Ishikawa (cell line): Measurements from ENCODE around the gene LPIN2.

ENCODE experiments used
- CEBPB ChIP-seq: IDR thresholded peaks from 2 replicates; pipeline ENCODE4 v1.6.1; 2012
- CREB1 ChIP-seq: IDR thresholded peaks from 2 replicates; pipeline ENCODE4 v1.6.1; 2012; ENCODE audit warnings: low read depth
- EGR1 ChIP-seq: IDR thresholded peaks from 2 replicates; pipeline ENCODE4 v1.6.1; 2012
- EP300 ChIP-seq: IDR thresholded peaks from 2 replicates; pipeline ENCODE4 v1.6.1; 2012; ENCODE audit warnings: borderline replicate concordance
- FOXM1 ChIP-seq: IDR thresholded peaks from 2 replicates; pipeline ENCODE4 v1.6.1; 2012; ENCODE audit warnings: low read depth, borderline replicate concordance
- NFIC ChIP-seq: IDR thresholded peaks from 2 replicates; pipeline ENCODE4 v1.6.1; 2012
- RAD21 ChIP-seq: IDR thresholded peaks from 2 replicates; pipeline ENCODE4 v1.6.1; 2012; ENCODE audit warnings: low read depth
- TAF1 ChIP-seq: IDR thresholded peaks from 2 replicates; pipeline ENCODE4 v1.6.1; 2012; ENCODE audit warnings: low read depth, mild to moderate bottlenecking
- TCF12 ChIP-seq: IDR thresholded peaks from 2 replicates; pipeline ENCODE4 v1.6.1; 2012; ENCODE audit warnings: low read depth
- TEAD4 ChIP-seq: IDR thresholded peaks from 2 replicates; pipeline ENCODE4 v1.6.1; 2012
- YY1 ChIP-seq: IDR thresholded peaks from 2 replicates; pipeline ENCODE4 v1.6.1; 2012; ENCODE audit warnings: low read depth
- ZBTB7A ChIP-seq: IDR thresholded peaks from 2 replicates; pipeline ENCODE4 v1.6.1; 2012; ENCODE audit warnings: low read depth
- TF ChIP-seq, protein P1 (sequence below): IDR thresholded peaks from 2 replicates; pipeline ENCODE4 v1.6.1; 2012
- TF ChIP-seq, protein P2 (sequence below): IDR thresholded peaks from 2 replicates; pipeline ENCODE4 v1.6.1; 2012
- TF ChIP-seq, protein P3 (sequence below): IDR thresholded peaks from 2 replicates; pipeline ENCODE4 v1.6.1; 2012; ENCODE audit warnings: low read depth, mild to moderate bottlenecking

Gene LPIN2

DNA sequence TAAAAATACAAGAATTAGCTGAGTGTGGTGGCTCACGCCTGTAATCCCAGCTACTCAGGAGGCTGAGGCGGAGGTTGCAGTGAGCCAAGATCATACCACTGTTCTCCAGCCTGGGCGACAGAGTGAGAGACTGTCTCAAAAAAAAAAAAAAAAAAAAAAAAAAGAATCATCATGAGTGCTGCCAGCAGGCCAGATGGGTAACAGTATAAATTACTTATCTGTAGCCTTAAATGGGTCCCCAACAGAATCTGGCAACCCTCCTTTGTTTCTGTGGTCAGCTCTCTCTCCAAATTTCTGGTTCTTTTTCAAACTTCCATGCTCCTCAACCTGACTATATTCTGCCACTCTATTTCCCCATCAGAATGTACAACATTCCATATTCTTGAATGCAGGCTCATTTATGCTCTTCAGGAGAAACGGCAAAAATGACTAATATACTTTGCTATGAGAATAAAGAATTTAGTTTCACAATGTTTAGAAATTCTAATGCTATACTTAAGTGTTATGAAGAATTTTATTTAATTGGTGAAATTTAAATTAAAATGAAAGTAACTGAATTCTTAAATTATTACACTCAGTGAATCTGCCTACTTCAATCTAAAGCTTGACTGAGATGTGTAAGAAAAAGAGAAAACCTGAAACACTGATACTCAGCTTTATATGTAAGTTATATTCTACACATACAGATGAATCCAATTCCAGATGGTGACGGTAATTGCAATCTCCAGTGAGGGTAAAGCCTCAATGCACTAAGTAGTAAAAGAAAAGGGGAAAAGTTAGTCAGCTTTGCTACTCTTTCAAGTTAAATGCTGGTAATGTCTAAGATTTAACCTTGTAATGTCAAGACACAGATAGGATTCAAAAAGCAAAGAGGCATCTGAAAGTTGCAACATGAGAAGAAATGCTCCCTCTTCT, 24.8 kb downstream of the LPIN2 start:
- TF ChIP-seq CEBPB: no peak
- TF ChIP-seq EGR1: no peak
- TF ChIP-seq ZBTB7A: no peak
- TF ChIP-seq EP300: no peak

DNA sequence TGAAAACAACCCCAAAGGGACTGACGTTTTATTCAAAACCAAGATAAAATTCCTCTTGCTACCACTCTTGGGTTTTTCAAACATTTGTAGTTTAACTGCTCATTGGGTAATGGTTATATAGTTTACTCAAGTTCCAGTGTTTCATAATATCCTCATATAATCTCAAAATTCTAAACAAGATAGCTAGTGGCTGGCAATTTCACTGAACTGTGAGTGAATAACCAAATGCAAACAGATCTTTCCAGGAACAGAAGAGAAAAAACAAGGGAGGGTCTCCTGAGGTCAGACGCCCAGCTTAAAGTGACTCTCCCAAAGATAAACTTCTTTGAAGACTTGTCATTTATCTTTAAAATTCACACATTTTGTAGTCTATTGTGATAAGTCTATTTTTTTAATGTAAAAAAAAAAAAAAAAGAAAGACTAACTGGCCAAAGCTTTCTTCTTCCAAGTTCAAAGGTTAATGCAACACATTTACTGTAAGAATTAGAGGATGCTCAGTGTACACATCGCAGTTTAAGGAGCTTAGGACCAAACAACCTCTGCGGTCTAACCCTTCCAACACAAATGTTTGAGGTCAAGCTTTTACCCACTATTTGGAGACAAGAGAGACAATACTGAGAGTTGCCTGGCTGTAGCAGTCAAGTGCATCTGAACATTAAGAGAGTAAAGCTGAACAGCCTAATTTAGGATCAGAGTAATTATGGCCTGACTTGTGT, 26.6 kb downstream of the LPIN2 start:
- no peak for TF ChIP-seq RAD21
- no peak for TF ChIP-seq CEBPB
- no peak for TF ChIP-seq CREB1
- TF ChIP-seq ZBTB7A: no peak
- TF ChIP-seq, protein P1, sequence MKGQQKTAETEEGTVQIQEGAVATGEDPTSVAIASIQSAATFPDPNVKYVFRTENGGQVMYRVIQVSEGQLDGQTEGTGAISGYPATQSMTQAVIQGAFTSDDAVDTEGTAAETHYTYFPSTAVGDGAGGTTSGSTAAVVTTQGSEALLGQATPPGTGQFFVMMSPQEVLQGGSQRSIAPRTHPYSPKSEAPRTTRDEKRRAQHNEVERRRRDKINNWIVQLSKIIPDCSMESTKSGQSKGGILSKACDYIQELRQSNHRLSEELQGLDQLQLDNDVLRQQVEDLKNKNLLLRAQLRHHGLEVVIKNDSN: no peak
- TF ChIP-seq, protein P2, sequence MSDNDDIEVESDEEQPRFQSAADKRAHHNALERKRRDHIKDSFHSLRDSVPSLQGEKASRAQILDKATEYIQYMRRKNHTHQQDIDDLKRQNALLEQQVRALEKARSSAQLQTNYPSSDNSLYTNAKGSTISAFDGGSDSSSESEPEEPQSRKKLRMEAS: no peak
- no peak for TF ChIP-seq FOXM1
- TF ChIP-seq NFIC: no peak
- TF ChIP-seq TEAD4: no peak
- no peak for TF ChIP-seq YY1
- no peak for TF ChIP-seq TCF12
- TF ChIP-seq, protein P3, sequence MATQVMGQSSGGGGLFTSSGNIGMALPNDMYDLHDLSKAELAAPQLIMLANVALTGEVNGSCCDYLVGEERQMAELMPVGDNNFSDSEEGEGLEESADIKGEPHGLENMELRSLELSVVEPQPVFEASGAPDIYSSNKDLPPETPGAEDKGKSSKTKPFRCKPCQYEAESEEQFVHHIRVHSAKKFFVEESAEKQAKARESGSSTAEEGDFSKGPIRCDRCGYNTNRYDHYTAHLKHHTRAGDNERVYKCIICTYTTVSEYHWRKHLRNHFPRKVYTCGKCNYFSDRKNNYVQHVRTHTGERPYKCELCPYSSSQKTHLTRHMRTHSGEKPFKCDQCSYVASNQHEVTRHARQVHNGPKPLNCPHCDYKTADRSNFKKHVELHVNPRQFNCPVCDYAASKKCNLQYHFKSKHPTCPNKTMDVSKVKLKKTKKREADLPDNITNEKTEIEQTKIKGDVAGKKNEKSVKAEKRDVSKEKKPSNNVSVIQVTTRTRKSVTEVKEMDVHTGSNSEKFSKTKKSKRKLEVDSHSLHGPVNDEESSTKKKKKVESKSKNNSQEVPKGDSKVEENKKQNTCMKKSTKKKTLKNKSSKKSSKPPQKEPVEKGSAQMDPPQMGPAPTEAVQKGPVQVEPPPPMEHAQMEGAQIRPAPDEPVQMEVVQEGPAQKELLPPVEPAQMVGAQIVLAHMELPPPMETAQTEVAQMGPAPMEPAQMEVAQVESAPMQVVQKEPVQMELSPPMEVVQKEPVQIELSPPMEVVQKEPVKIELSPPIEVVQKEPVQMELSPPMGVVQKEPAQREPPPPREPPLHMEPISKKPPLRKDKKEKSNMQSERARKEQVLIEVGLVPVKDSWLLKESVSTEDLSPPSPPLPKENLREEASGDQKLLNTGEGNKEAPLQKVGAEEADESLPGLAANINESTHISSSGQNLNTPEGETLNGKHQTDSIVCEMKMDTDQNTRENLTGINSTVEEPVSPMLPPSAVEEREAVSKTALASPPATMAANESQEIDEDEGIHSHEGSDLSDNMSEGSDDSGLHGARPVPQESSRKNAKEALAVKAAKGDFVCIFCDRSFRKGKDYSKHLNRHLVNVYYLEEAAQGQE: no peak
- TF ChIP-seq EGR1: no peak
- TF ChIP-seq EP300: no peak
- TF ChIP-seq TAF1: no peak

DNA sequence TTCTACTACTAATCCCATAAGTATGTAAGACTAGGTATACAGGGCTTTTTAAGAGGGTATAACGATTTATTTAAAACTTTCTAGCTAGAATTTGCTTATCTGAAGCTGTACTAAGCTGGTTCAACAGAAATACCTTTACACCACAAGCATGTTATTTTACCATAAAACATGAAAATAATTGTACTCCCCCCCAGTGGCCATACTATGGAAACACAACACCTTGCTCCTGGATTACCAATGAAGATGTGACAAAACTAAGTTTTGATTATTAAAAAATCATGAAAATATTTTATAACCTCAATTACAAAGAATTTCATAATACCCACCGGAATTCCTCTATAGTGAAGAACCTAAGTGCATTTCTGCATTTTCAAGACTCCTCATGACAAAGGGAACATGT, 27.3 kb downstream of the LPIN2 start:
- TF ChIP-seq FOXM1 (no peak), RAD21 (peak; percentile 49)

DNA sequence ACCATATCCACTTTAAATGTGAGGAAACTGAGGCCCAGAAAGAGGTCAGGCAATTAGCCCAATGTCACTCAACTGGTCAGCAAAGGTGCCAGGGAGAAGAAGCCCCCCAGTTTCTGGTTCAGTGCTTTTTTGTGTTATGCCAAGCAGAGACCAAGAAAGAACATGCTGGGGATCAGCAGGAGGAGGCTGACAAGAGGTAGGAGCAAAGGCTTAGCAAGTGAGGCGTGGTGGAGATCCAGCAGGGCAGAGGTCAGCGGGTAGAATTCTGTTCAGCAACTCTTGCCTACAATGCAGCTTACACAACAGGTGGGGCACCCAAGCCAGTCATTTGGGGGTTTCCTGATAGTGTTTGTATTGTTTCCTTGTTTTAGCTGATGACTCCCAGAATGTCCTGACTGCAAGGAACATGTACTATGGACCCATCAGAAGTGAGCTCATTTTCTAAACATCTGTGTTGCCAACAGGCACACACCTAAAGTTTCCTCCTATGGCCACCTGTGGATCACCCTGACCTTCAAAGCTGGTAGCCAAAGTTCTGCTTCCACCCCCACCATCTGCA, 28.2 kb downstream of the LPIN2 start:
- no peak for TF ChIP-seq NFIC
- no peak for TF ChIP-seq EGR1
- TF ChIP-seq TEAD4: no peak
- TF ChIP-seq TCF12: no peak
- no peak for TF ChIP-seq CEBPB
- TF ChIP-seq, protein P3: no peak
- TF ChIP-seq CREB1: no peak
- TF ChIP-seq FOXM1: no peak
- no peak for TF ChIP-seq TAF1
- TF ChIP-seq, protein P1: no peak
- TF ChIP-seq RAD21: no peak
- no peak for TF ChIP-seq EP300
- no peak for TF ChIP-seq ZBTB7A
- no peak for TF ChIP-seq YY1
- TF ChIP-seq, protein P2: no peak

DNA sequence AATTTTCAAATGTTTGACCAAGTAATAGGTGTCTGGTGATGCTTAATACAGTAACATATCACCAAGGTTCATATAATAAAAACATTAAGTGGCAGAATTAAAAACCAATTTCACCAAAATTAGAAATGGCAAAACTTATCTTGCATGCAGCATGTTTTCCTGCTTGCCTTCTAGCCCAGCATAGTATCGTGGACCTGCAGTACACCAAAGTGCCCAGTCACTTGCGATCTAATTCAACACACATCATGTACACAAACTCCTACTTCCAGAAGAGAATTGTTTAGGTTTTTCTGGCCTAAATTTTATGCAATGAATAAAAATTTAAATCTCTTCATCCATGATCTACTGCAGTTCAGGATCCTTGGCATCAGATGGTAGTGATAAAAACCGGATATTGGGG, 28.9 kb downstream of the LPIN2 start:
- TF ChIP-seq, protein P1: no peak
- TF ChIP-seq EGR1 (no peak), TEAD4 (no peak), CEBPB (no peak), EP300 (no peak)
